K562 (cell line): ENCODE results near the gene TENT4A. TPM values are rescaled to one million over a fixed set of nuclear protein-coding genes. Genes with fewer than 3 reads are reported as not detected.
A peak's percentile ranks its signal among the peaks of the same experiment; 100 is the strongest.

Experiments
- ATAC-seq: fragments of 200-7000 bp; cut with Tn5 transposase; 3 replicates; pipeline ENCODE4 v1.9.1; 2020; ENCODE audit warnings: moderate library complexity
- BruUV-seq: library from RNA; stranded (reverse); fragments of 400-500 nt; replicated peaks from 2 replicates; lab custom pipeline; 2021; lab: Mats Ljungman, UMichigan
- CTCF ChIA-PET: fragments of 300-600 bp; formaldehyde crosslinking; extraction: SDS; loops from one replicate; lab custom pipeline; 2021; ENCODE audit warnings: low intra/inter-chr PET ratio; lab: Yijun Ruan, JAX
- POLR2A ChIA-PET: fragments of 300-600, 350-650 bp; sonication (Branson Sonifier 250); formaldehyde crosslinking; extraction: SDS; loops from one replicate; lab custom pipeline; 2021; ENCODE audit warnings: antibody characterized with exemption, inconsistent platforms; lab: Yijun Ruan, JAX
- DNase-seq, 4 experiments: peaks; one replicate each; pipeline versions ENCODE4 v3.0.0 to v3.0.0-alpha.2; 2011 to 2018; ENCODE audit warnings: low spot score in 3 of 4, mixed read lengths in 3 of 4; ENCODE audit errors: extremely low read depth in 1 of 4
- FAIRE-seq: peaks from 2 replicates; lab custom pipeline; 2011; peaks lifted over from hg19 to GRCh38; lab: Jason Lieb, UNC
- H2AFZ ChIP-seq: 2 replicates; pipeline ENCODE4 v1.6.0; 2011; ENCODE audit warnings: low read depth, low read length, control low read depth, inconsistent platforms
- H3K27ac ChIP-seq: fragments of 200-600 bp; 3 replicates; pipeline ENCODE4 v1.8.0; 2011; ENCODE audit warnings: low read depth, mild to moderate bottlenecking, control low read depth, inconsistent platforms, low read length, moderate library complexity, mixed read lengths; ENCODE audit errors: extremely low read depth
- H3K27me3 ChIP-seq, 2 experiments: fragments of 300-600 bp in 1 of 2; 2 replicates in 1 of 2; 3 replicates in 1 of 2; pipeline versions ENCODE4 v1.6.0 to v1.8.0; 2011; ENCODE audit warnings: inconsistent platforms in 2 of 2, low read length in 2 of 2, mild to moderate bottlenecking in 1 of 2, mixed read lengths in 1 of 2, moderate library complexity in 1 of 2; ENCODE audit not compliant: control insufficient read depth in 2 of 2, insufficient read depth in 2 of 2
- H3K36me3 ChIP-seq: fragments of 300-600 bp; 3 replicates; pipeline ENCODE4 v1.8.0; 2011; ENCODE audit warnings: mild to moderate bottlenecking, low read length, inconsistent platforms; ENCODE audit not compliant: control insufficient read depth, insufficient read depth
- H3K4me1 ChIP-seq, 2 experiments: fragments of 200-600 bp in 1 of 2; replicated peaks in 1 of 2; 2 replicates in 1 of 2; 3 replicates in 1 of 2; pipeline versions ENCODE4 v1.5.1 to v1.8.0; 2011; ENCODE audit warnings: inconsistent platforms in 2 of 2, low read length in 2 of 2, mild to moderate bottlenecking in 1 of 2, mixed read lengths in 1 of 2, moderate library complexity in 1 of 2; ENCODE audit not compliant: control insufficient read depth in 2 of 2, insufficient read depth in 2 of 2
- H3K4me2 ChIP-seq: 2 replicates; pipeline ENCODE4 v1.6.1; 2011; ENCODE audit warnings: low read length, control low read depth, inconsistent platforms, mixed read lengths; ENCODE audit not compliant: insufficient read depth
- H3K4me3 ChIP-seq: fragments of 200-600 bp; sonication (generic), shearing (Covaris generic); 2 replicates; pipeline ENCODE4 v1.5.1; 2016; ENCODE audit warnings: control low read depth, inconsistent platforms
- H3K79me2 ChIP-seq: fragments of 200-600 bp; 3 replicates; pipeline ENCODE4 v1.8.0; 2011; ENCODE audit warnings: low read length, inconsistent platforms; ENCODE audit not compliant: control insufficient read depth, insufficient read depth
- H3K9ac ChIP-seq, 2 experiments: 2 replicates each; pipeline versions ENCODE4 v1.6.0 to v1.6.1; 2011; ENCODE audit warnings: low read depth in 2 of 2, low read length in 2 of 2, control low read depth in 1 of 2, inconsistent platforms in 1 of 2, mild to moderate bottlenecking in 1 of 2, mixed read lengths in 1 of 2; ENCODE audit not compliant: insufficient read depth in 1 of 2
- H3K9me1 ChIP-seq: one replicate; pipeline ENCODE4 v1.6.0; 2011; ENCODE audit warnings: inconsistent platforms, mild to moderate bottlenecking, low read length, moderate library complexity; ENCODE audit not compliant: control insufficient read depth, insufficient read depth
- H3K9me3 ChIP-seq: replicated peaks from 2 replicates; pipeline ENCODE4 v1.5.1; 2011; ENCODE audit warnings: low read depth, low read length, inconsistent platforms; ENCODE audit not compliant: control insufficient read depth, insufficient read depth
- H4K20me1 ChIP-seq: replicated peaks from 2 replicates; pipeline ENCODE4 v1.6.1; 2011; ENCODE audit warnings: low read length, inconsistent platforms, mixed read lengths; ENCODE audit not compliant: control insufficient read depth, insufficient read depth
- CAMTA2 ChIP-seq: fragments of 250-450 bp; sonication (Bioruptor Pico); conservative IDR thresholded peaks from 2 replicates; pipeline ENCODE4 v1.5.1; 2022
- CREB1 ChIP-seq, 2 experiments: sonication (generic) in 1 of 2; formaldehyde crosslinking in 1 of 2; IDR thresholded peaks; 2 replicates each; pipeline versions ENCODE4 v1.6.1 to v1.8.0; 2012 to 2022; ENCODE audit warnings: inconsistent platforms in 1 of 2, mild to moderate bottlenecking in 1 of 2, missing genetic modification reagents in 1 of 2, moderate library complexity in 1 of 2
- DLX4 ChIP-seq: fragments of 250-450 bp; sonication (Bioruptor Pico); IDR thresholded peaks from 2 replicates; pipeline ENCODE4 v1.6.1; 2021; ENCODE audit warnings: mild to moderate bottlenecking
- KDM2B ChIP-seq: fragments of 250-450 bp; sonication (Bioruptor Pico); IDR thresholded peaks from 2 replicates; pipeline ENCODE4 v1.8.0; 2021; ENCODE audit warnings: mild to moderate bottlenecking, moderate library complexity
- MAFK ChIP-seq: IDR thresholded peaks from 2 replicates; pipeline ENCODE4 v1.6.1; 2011; ENCODE audit warnings: low read length, improper control_type of control experiment
- NELFE ChIP-seq: IDR thresholded peaks from 2 replicates; pipeline ENCODE4 v1.6.1; 2011; ENCODE audit warnings: mild to moderate bottlenecking; ENCODE audit not compliant: insufficient read depth, insufficient read length
- SMARCC2 ChIP-seq: fragments of 450-650 bp; IDR thresholded peaks from 2 replicates; pipeline ENCODE4 v1.6.1; 2017; ENCODE audit warnings: antibody characterized with exemption, moderate library complexity, mild to moderate bottlenecking, low read depth
- TBL1XR1 ChIP-seq, 2 experiments: IDR thresholded peaks; 2 replicates each; pipeline ENCODE4 v1.6.1; 2012; ENCODE audit warnings: improper control_type of control experiment in 2 of 2, low read length in 2 of 2, mild to moderate bottlenecking in 1 of 2
- THAP12 ChIP-seq: fragments of 250-450 bp; sonication (Bioruptor Pico); IDR thresholded peaks from 2 replicates; pipeline ENCODE4 v1.9.0; 2021; ENCODE audit warnings: mild to moderate bottlenecking, inconsistent platforms
- ZBTB11 ChIP-seq, 3 experiments: fragments of 200-800 bp in 1 of 3; fragments of 250-450 bp in 1 of 3; fragments of 450-650 bp in 1 of 3; sonication (Bioruptor Pico) in 1 of 3; sonication (Bioruptor generic) in 1 of 3; formaldehyde crosslinking in 1 of 3; IDR thresholded peaks; 2 replicates each; pipeline versions ENCODE4 v1.6.1 to v1.8.0; 2016 to 2022; ENCODE audit warnings: mild to moderate bottlenecking in 2 of 3, missing genetic modification characterization in 2 of 3, missing compliant biosample characterization in 1 of 3, moderate library complexity in 1 of 3
- ZNF224 ChIP-seq: sonication (generic); formaldehyde crosslinking; IDR thresholded peaks from 2 replicates; pipeline ENCODE4 v1.8.0; 2022; ENCODE audit warnings: mild to moderate bottlenecking, missing genetic modification reagents
- WGBS: fragments of 100-300 bp; shearing (Covaris generic); methylation state at CpG from one replicate; pipeline ENCODE4 v1.1.6; 2016; ENCODE audit warnings: low coverage, mixed read lengths; ENCODE audit not compliant: insufficient coverage; ENCODE audit errors: missing lambda C conversion rate; 5-methylcytosine and 5-hydroxymethylcytosine counted together
- in situ Hi-C: fragments of 300-500 bp; cut with MboI; formaldehyde crosslinking; loops from 4 replicates; pipeline ENCODE4 v1.15.0; 2018; ENCODE audit warnings: inconsistent platforms, mixed read lengths
- intact Hi-C: fragments of 100-400 bp; cut with micrococcal nuclease; formaldehyde crosslinking; loops from 2 replicates; pipeline ENCODE4 v1.14.2; 2022
- polyA plus RNA-seq, 8 experiments: library from polyadenylated mRNA; depleted of rRNA in 4 of 8; stranded (reverse) in 5 of 8; unstranded in 3 of 8; fragments of >200 nt; fragmentation: Nextera tagmentation in 2 of 8; fragmentation: Illumina TruSeq in 1 of 8; extraction: Ambion mirVana in 2 of 8; extraction: Trizol in 1 of 8; gene quantifications; 2 replicates each; pipeline versions ENCODE4 v1.2.1 to v1.2.3, GENCODE V29; 2011 to 2014; ENCODE audit warnings: inconsistent platforms in 1 of 8, missing spikeins in 1 of 8
- total RNA-seq, 7 experiments: library from RNA; depleted of rRNA in 6 of 7; stranded (reverse); fragments of >200 nt in 6 of 7; fragmentation: Illumina TruSeq in 2 of 7; extraction: Trizol in 2 of 7; gene quantifications; 2 replicates each; pipeline versions ENCODE4 v1.2.1 to v1.2.3, GENCODE V29; 2011 to 2021; ENCODE audit warnings: low replicate concordance in 1 of 7

TENT4A gene
- total and polyA plus RNA-seq, 9 of the 15 experiments (the other 6 are each of a cell fraction or from before 2014, with no cell fraction given), result 1.3 to 27.3 (median 13.0) TPM

GRCh38 chr5:6712142-6712576, 1.1 kb upstream of the TENT4A start:
- 1% methylated on average over 36 of the region's 36 CpGs for WGBS
- Histone ChIP-seq H4K20me1 (peaks cover 27% of the 10 kb centered on the region), H3K27me3 (no peaks in the 10 kb centered on the region), H2AFZ (peak overlapping the region; percentile 85), H3K9me3 (no peaks in the 10 kb centered on the region), H3K9me1 (peaks cover 14% of the 10 kb centered on the region), H3K4me3 (peak overlapping the region; percentile 83), H3K4me1 (peaks cover 27 to 35% of the 10 kb centered on the region in 2 experiments; a peak in 4 of 5 replicates), H3K9ac (peak overlapping the region; percentile 95 to 96), H3K79me2 (peaks cover 31% of the 10 kb centered on the region), H3K36me3 (peaks cover 18% of the 10 kb centered on the region), H3K27ac (peak overlapping the region; percentile 94), H3K4me2 (peak overlapping the region; percentile 91)
- FAIRE-seq (peak; percentile 90), DNase-seq (peak; percentile 48 to 77 (median 52)), ATAC-seq (peak; percentile 53)
- ChIA-PET CTCF (no interaction called here), POLR2A (interaction anchor here (0.8 to 1.6 kb wide), 4 partner anchors 11 to 79 kb away, joined by 3 to 7 read pairs (median 6); partner anchors contain the start of genes NSUN2 and SRD5A1)
- BruUV-seq, result TSS peak; percentile 96
- intact Hi-C loops (loop anchor here (10.0 kb wide), 1 partner anchor 337 kb away; the partner anchor contains the start of gene MED10), in situ Hi-C loops (no loop called here)
- no peak for TF ChIP-seq DLX4 (CRISPR knock-in tag)
- no peak for TF ChIP-seq SMARCC2
- 0 out of 2 replicates have a peak, but pooled peaks have one; percentile 13 for TF ChIP-seq CREB1 (IDR thresholded peaks at IDR 0.05)
- TF ChIP-seq CREB1 (CRISPR knock-in tag; IDR thresholded peaks at IDR 0.05), result no peak
- peak in 1 of 3 experiments; percentile 60; a peak in 2 of 6 replicates for TF ChIP-seq ZBTB11 (CRISPR knock-in tag; IDR thresholded peaks at IDR 0.05)
- TF ChIP-seq CAMTA2 (CRISPR knock-in tag), result no peak
- no peak for TF ChIP-seq TBL1XR1 (IDR thresholded peaks at IDR 0.05; ENCODE audit: low read length in 2 of 2)
- 0 out of 2 replicates have a peak, but pooled peaks have one; percentile 81 for TF ChIP-seq KDM2B (CRISPR knock-in tag)
- no peak for TF ChIP-seq NELFE
- 0 out of 2 replicates have a peak, but pooled peaks have one; percentile 6 for TF ChIP-seq THAP12 (CRISPR knock-in tag)
- no peak for TF ChIP-seq MAFK
- TF ChIP-seq ZNF224 (CRISPR knock-in tag), result no peak
